Ishikawa (cell line): ENCODE measurements around the gene SAE1.

Experiments used
- CEBPB ChIP-seq: IDR thresholded peaks from 2 replicates; pipeline ENCODE4 v1.6.1; 2012
- CREB1 ChIP-seq: IDR thresholded peaks from 2 replicates; pipeline ENCODE4 v1.6.1; 2012; ENCODE audit warnings: low read depth
- EGR1 ChIP-seq: IDR thresholded peaks from 2 replicates; pipeline ENCODE4 v1.6.1; 2012
- EP300 ChIP-seq: IDR thresholded peaks from 2 replicates; pipeline ENCODE4 v1.6.1; 2012; ENCODE audit warnings: borderline replicate concordance
- FOXM1 ChIP-seq: IDR thresholded peaks from 2 replicates; pipeline ENCODE4 v1.6.1; 2012; ENCODE audit warnings: low read depth, borderline replicate concordance
- NFIC ChIP-seq: IDR thresholded peaks from 2 replicates; pipeline ENCODE4 v1.6.1; 2012
- RAD21 ChIP-seq: IDR thresholded peaks from 2 replicates; pipeline ENCODE4 v1.6.1; 2012; ENCODE audit warnings: low read depth
- REST ChIP-seq: IDR thresholded peaks from 2 replicates; pipeline ENCODE4 v1.6.1; 2012; ENCODE audit warnings: low read depth, mild to moderate bottlenecking
- TAF1 ChIP-seq: IDR thresholded peaks from 2 replicates; pipeline ENCODE4 v1.6.1; 2012; ENCODE audit warnings: low read depth, mild to moderate bottlenecking
- TCF12 ChIP-seq: IDR thresholded peaks from 2 replicates; pipeline ENCODE4 v1.6.1; 2012; ENCODE audit warnings: low read depth
- TEAD4 ChIP-seq: IDR thresholded peaks from 2 replicates; pipeline ENCODE4 v1.6.1; 2012
- USF1 ChIP-seq: IDR thresholded peaks from 2 replicates; pipeline ENCODE4 v1.6.1; 2012
- YY1 ChIP-seq: IDR thresholded peaks from 2 replicates; pipeline ENCODE4 v1.6.1; 2012; ENCODE audit warnings: low read depth
- ZBTB7A ChIP-seq: IDR thresholded peaks from 2 replicates; pipeline ENCODE4 v1.6.1; 2012; ENCODE audit warnings: low read depth
- TF ChIP-seq, protein P1 (sequence below): IDR thresholded peaks from 2 replicates; pipeline ENCODE4 v1.6.1; 2012

The SAE1 gene

GRCh38 chr19:47236072-47236675 lies 105.5 kb downstream of the SAE1 start:
- TF ChIP-seq YY1 (no peak), RAD21 (no peak), TEAD4 (no peak), ZBTB7A (no peak), TAF1 (no peak), EP300 (no peak), USF1 (no peak), REST (no peak), NFIC (no peak), EGR1 (no peak), FOXM1 (no peak), CEBPB (no peak)
- TF ChIP-seq, protein P1, sequence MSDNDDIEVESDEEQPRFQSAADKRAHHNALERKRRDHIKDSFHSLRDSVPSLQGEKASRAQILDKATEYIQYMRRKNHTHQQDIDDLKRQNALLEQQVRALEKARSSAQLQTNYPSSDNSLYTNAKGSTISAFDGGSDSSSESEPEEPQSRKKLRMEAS: no peak

GRCh38 chr19:47239152-47239551 lies 108.5 kb downstream of the SAE1 start:
- TF ChIP-seq CREB1 (no peak), USF1 (no peak), TCF12 (no peak), TEAD4 (no peak), RAD21 (no peak), TAF1 (no peak), EP300 (no peak), EGR1 (no peak), FOXM1 (no peak), YY1 (no peak), REST (no peak), NFIC (no peak), ZBTB7A (no peak), CEBPB (no peak)
- TF ChIP-seq, protein P1: no peak

DNA sequence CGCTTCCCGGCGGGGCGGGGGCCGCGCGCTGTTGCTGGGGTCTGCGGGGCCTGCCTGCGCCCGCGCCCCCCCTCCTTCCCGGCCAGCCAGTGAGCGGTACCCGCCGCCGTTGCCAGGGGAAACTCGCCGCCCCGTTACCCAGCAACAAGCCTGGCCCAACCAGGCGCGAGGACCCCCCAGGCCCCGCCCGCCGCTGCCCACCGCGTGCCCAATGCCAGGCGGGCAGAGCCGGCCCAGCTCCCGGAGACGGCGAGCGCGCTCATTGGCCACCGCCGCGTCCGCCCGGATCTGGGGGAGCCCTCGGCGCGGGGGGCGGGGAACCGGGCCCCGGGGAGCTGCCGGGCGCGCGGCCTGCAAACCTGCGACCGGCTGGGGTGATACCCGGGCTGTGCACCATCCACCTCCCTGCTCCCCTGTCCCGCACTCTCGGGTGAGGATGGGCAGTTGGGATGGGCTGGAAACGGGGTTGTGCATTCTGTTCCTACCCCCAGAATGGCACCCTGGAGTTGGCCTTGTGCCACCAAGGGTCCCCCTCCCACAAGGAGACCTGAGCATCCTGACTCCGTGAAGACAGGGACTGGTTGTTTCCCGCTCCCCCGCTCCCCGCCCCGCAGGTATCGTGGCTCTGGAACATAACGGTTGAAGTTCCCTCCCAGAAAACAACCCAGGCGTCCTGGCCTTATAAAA lies 109.1 kb downstream of the SAE1 start:
- TF ChIP-seq TAF1: no peak
- no peak for TF ChIP-seq CREB1
- TF ChIP-seq RAD21: no peak
- no peak for TF ChIP-seq USF1
- no peak for TF ChIP-seq EP300
- TF ChIP-seq TEAD4: no peak
- no peak; the same call in 1 of the 2 replicates for TF ChIP-seq NFIC
- no peak for TF ChIP-seq REST
- no peak for TF ChIP-seq CEBPB
- TF ChIP-seq FOXM1: no peak
- peak; percentile 79; the same call in 1 of the 2 replicates for TF ChIP-seq ZBTB7A
- TF ChIP-seq YY1: no peak
- no peak for TF ChIP-seq TCF12
- TF ChIP-seq EGR1: no peak
- TF ChIP-seq, protein P1: peak; percentile 45; the same call in 1 of the 2 replicates
